Renal cortical epithelial cell (primary cell): Measurements from ENCODE around the gene PATZ1. TPM values are rescaled to one million over a fixed set of nuclear protein-coding genes. Genes with fewer than 3 reads are reported as not detected.

Source experiments
- DNase-seq: peaks from one replicate; pipeline ENCODE4 v3.0.0-alpha.2; 2011; ENCODE audit warnings: low read depth
- total RNA-seq: library from RNA; depleted of rRNA; stranded (reverse); fragments of >200 nt; gene quantifications from 2 replicates; pipeline ENCODE4 v1.2.3, GENCODE V29; 2014

PATZ1 gene
- total RNA-seq, 1 donor from 2014 or later = 19.2 TPM

- DNase-seq = no peak
These were observed 63.2 kb downstream of the PATZ1 start for GRCh38 chr22:31282748-31283468.

GRCh38 chr22:31281733-31282132, 64.4 kb downstream of the PATZ1 start:
- no peak for DNase-seq

- peak; percentile 10 for DNase-seq
These were observed 66.2 kb downstream of the PATZ1 start for GRCh38 chr22:31279821-31280505.

GRCh38 chr22:31279327-31279669, 66.8 kb downstream of the PATZ1 start:
- DNase-seq = no peak

- no peak for DNase-seq
These were observed 67.4 kb downstream of the PATZ1 start for GRCh38 chr22:31278626-31279326.

GRCh38 chr22:31278151-31278621, 68.0 kb downstream of the PATZ1 start:
- no peak for DNase-seq

- DNase-seq = no peak
These were observed 68.4 kb downstream of the PATZ1 start for GRCh38 chr22:31277741-31278140.

- DNase-seq = no peak
These were observed 69.5 kb downstream of the PATZ1 start for GRCh38 chr22:31276426-31277167.

Other genes starting within 250 kb of the PATZ1 start
- 57.9 and 131 TPM in 2 replicates for gene SELENOM, start 238.8 kb downstream of the PATZ1 start, total RNA-seq
- gene INPP5J, start 223.4 kb downstream of the PATZ1 start, total RNA-seq = 0.87 and 4.0 TPM in 2 replicates
- not detected in 2 replicates for gene PLA2G3, start 205.8 kb downstream of the PATZ1 start, total RNA-seq
- gene RNF185, start 186.2 kb downstream of the PATZ1 start, total RNA-seq = 45.0 and 50.9 TPM in 2 replicates
- gene LIMK2, start 134.0 kb downstream of the PATZ1 start, total RNA-seq = 54.5 and 106 TPM in 2 replicates
- gene PIK3IP1, start 53.9 kb downstream of the PATZ1 start, total RNA-seq = 28.5 and 30.9 TPM in 2 replicates
- 60.2 and 66.2 TPM in 2 replicates for gene DRG1, start 53.3 kb upstream of the PATZ1 start, total RNA-seq
- 7.1 and 19.1 TPM in 2 replicates for gene EIF4ENIF1, start 143.5 kb upstream of the PATZ1 start, total RNA-seq
- 12.3 and 20.2 TPM in 2 replicates for gene SFI1, start 150.2 kb upstream of the PATZ1 start, total RNA-seq